Measurements from ENCODE around the gene RIMS3.

DNA sequence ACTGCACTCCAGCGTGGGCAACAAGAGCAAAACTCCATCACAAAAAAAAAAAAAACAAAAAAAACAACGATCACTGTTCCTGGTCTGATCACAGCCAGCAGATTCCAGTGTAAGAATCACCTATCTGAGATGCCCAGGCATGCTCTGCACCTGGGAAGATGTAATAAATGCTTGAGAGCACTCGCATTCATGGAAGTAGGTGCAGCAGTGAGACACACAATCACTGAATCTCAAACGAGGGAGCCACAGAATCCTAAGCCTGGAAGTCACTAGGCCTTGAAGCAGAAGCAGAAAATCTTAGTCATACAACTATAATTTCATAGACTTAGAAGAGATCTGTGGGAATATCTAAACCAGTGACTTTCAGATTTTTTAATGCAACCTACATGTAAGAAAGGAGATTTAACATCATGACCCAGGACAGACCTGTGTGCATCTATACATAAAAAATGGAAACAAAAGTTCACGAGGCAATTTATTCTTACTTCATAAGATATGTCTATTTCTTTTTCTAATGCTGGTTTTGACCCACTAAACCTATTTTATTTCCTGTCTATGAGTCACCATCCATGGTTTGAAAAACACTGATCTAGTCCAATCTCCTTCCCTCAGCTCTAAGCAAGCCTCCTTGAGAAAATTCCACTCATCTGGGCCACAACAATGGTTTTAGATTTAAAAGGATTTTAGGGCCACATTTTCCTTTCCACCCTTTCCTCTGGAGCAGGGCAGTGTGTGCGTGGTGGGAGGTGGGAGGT is 30.4 kb downstream of the RIMS3 start:
- TF ChIP-seq TAF1 (IDR thresholded peaks at IDR 0.05; ENCODE audit: borderline replicate concordance, insufficient read depth, low read length) (no peak), POLR2AphosphoS5 (IDR thresholded peaks at IDR 0.05; ENCODE audit: low read depth, low read length) (no peak)
